Measurements from ENCODE around the gene TMCC1.

GRCh38 chr3:129609591-129610182 is 283.8 kb downstream of the TMCC1 start:
- TF ChIP-seq CTCF (IDR thresholded peaks at IDR 0.05) (no peak), POLR2A (IDR thresholded peaks at IDR 0.05) (no peak)
